Motor neuron (in vitro differentiated cells): ENCODE data around the gene EPHA6. TPM values are rescaled to one million over a fixed set of nuclear protein-coding genes. Genes with fewer than 3 reads are reported as not detected.

Experiments
- ATAC-seq, 8 experiments: fragments of 200-7000 bp; cut with Tn5 transposase; replicated peaks in 6 of 8; 2 replicates each; pipeline ENCODE4 v1.8.0; 2021; ENCODE audit warnings: mild to moderate bottlenecking in 8 of 8, moderate library complexity in 8 of 8
- H3K27ac ChIP-seq, 2 donors: fragments of 250-450 bp; sonication (Bioruptor Pico); 2 replicates each; pipeline ENCODE4 v1.9.0; 2021; ENCODE audit warnings: antibody characterized with exemption in 2 of 2, mild to moderate bottlenecking in 2 of 2, moderate library complexity in 1 of 2
- H3K4me1 ChIP-seq, 2 donors: fragments of 250-450 bp; sonication (Bioruptor Pico); replicated peaks in 1 of 2; 2 replicates each; pipeline ENCODE4 v1.6.1; 2021; ENCODE audit warnings: antibody characterized with exemption in 2 of 2, mild to moderate bottlenecking in 2 of 2, moderate library complexity in 1 of 2
- H3K4me3 ChIP-seq, 5 donors: fragments of 250-450 bp; sonication (Bioruptor Pico); 2 replicates each; pipeline ENCODE4 v1.9.0; 2021; ENCODE audit warnings: antibody characterized with exemption in 5 of 5, mild to moderate bottlenecking in 5 of 5, moderate library complexity in 4 of 5
- WGBS, 10 experiments: fragments of 450-650 bp; shearing (Covaris generic); methylation state at CpG; one replicate each; pipeline ENCODE4 v1.0.0; 2022; 5-methylcytosine and 5-hydroxymethylcytosine counted together
- in situ Hi-C, 9 experiments: fragments of 400-800 bp; cut with MboI; loops; one replicate each; pipeline ENCODE4 v1.15.0; 2021; ENCODE audit warnings: low sequenced_read_pairs in 9 of 9, low pct_unique_long_range_greater_than_20kb in 2 of 9; ENCODE audit not compliant: unreplicated experiment in 9 of 9
- total RNA-seq, 8 experiments: library from RNA; unstranded; fragments of 300-600 nt; gene quantifications; 2 replicates each; pipeline versions ENCODE4 v1.2.3 to v1.2.4, GENCODE V29; 2022

The EPHA6 gene
- total RNA-seq, 8 experiments from 2014 or later = 0.31 to 11.2 (median 5.6) TPM

DNA sequence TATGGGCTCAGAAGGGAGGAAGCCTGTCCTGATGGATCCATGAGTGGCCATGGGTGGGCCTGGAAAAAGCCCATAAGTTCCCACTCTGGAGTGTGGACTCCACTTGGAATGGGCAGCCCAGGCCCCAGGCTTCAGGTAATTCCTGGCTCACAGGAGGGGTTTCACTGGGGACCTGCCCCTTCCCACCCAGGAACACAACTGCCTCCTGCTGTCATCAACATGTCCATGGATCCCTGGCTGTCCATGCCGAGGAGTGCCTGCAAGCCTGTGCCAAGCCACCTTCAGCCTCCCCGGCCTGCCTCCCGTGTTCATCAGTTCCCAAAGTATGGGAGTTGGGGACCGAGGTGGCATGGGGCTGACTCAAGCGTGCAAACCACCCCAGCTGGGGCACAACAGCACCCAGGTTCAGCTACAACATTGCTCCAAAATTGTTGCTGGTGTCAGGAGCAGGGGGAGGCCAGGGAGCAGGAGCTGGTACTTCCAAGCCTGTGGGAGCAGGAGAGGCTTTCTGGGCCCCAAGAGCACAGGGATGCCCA lies 479.3 kb downstream of the EPHA6 start:
- H3K27ac ChIP-seq = no peak overlapping the region
- no peak for ATAC-seq
- H3K4me3 ChIP-seq = no peak overlapping the region
- WGBS, 10 experiments = 92% methylated on average over 2 of the region's 5 CpGs; no CpG with 5 or more reads in 9 of the 10 experiments
- H3K4me1 ChIP-seq = no peaks in the 10 kb centered on the region
- in situ Hi-C loops = no loop called here

DNA sequence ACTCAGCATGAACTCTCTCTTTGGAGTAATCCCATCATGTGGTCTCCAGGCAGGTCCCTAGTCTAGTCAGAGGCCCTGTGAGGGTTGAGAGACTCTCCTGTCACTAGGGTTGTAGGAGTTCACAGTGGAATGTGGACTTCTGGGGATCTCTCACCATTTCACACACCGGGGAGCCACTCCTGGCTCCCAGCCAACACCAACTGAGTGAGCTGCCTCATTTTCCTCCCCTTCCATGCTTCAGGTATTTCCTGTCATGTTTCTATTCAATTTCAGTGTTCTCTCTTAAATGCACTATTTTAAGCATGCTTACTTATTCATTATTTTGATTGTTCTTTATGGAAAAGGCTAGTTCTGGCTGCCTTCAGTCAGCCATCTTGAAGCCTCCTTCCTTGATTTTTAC lies 482.6 kb downstream of the EPHA6 start:
- H3K4me3 ChIP-seq = no peak overlapping the region
- no peak overlapping the region for H3K27ac ChIP-seq
- 10 to 80% (median 80%) methylated on average over 1 of the region's 1 CpG; no CpG with 5 or more reads in 7 of the 10 experiments for WGBS, 10 experiments
- no peak for ATAC-seq
- H3K4me1 ChIP-seq = no peaks in the 10 kb centered on the region
- in situ Hi-C loops = no loop called here

DNA sequence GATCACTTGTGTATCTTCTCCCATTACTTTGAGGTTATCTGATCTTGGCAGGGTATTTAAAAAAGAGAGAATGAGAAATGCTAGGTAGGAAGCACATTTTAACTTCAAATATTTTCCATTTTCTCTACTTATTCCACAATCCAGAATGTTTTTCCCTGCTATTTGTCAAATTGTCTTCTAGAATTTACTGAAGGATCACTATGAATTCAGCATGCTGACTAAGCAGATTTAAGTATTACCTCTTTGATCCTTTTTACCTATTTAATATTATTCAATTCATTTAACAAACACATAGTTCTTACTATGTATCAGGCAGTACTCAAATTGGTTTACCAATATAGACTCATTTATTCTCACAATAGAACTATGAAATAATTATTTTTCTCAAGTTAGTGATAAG lies 486.7 kb downstream of the EPHA6 start:
- no peak overlapping the region for H3K4me3 ChIP-seq
- no peak for ATAC-seq
- H3K4me1 ChIP-seq = no peaks in the 10 kb centered on the region
- in situ Hi-C loops = no loop called here
- H3K27ac ChIP-seq = no peak overlapping the region

DNA sequence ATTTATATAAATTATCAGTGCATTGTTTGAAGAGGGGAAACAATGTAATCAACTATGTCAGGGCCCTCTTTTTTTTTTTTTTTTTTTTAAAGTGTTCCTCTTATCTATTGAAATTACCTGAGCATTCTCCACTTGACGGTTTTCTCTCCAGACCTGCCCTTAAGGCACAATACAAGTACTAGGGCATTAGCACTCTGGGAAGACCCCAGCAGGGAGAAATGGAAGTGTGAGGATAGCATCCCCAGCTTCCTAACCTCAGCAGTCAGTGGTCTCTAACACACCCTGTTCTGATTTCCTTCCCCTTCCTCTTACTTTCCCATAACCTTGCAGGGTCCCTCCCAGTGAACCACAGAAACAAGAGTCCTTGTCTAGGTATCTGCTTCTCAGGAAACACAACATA lies 491.8 kb downstream of the EPHA6 start:
- in situ Hi-C loops = no loop called here
- no peak for ATAC-seq
- Histone ChIP-seq H3K4me1 (no peaks in the 10 kb centered on the region), H3K27ac (no peak overlapping the region), H3K4me3 (no peak overlapping the region)
- 10 to 100% (median 86%) methylated on average over 1 of the region's 1 CpG; no CpG with 5 or more reads in 3 of the 10 experiments for WGBS, 10 experiments

DNA sequence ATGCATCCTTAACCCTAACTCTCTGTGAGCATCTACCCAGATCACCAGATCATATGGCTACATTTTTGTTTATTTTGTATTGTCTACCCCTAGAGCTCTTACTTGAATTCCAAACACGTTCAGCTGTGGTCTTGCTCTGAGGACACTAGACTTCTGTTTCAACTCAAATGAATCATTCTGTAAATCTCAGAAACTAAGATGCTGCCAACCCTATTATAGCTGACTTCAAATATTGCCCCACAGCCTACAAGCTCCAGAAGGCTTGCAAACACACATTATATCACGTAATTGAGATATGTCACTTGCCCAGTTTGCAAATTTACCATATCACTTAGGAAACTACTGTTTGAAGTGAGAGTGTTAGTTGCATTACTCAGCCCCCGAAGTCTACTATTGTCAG lies 524.0 kb downstream of the EPHA6 start:
- Histone ChIP-seq H3K4me1 (no peaks in the 10 kb centered on the region), H3K4me3 (no peak overlapping the region), H3K27ac (no peak overlapping the region)
- WGBS, 10 experiments = 0 to 100% (median 74%) methylated on average over 1 to 3 of the region's 3 CpGs
- peak in 1 of 8 experiments; percentile 88 for ATAC-seq
- in situ Hi-C loops = no loop called here

DNA sequence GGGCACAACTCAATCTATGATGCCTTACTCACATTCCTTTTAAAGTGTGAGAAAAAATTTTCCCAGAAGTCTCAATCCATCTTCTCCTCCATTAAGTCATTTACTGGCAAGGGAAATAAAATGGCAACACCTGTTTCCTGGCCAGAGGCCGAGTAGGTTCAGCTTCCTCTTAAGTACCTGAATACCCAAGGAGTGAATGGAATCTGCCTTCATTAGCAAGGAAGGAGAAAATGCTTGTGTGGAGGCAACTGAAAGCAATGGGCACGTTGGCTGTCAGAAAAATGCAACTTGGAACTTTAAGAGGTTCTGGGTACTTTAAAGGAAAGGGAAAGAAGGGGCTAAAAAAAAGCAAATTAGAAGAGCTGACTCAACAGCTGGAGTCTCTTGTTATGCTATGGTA lies 526.5 kb downstream of the EPHA6 start:
- ATAC-seq = no peak
- H3K4me3 ChIP-seq = no peak overlapping the region
- in situ Hi-C loops = no loop called here
- 10 to 83% (median 65%) methylated on average over 2 of the region's 2 CpGs; no CpG with 5 or more reads in 3 of the 10 experiments for WGBS, 10 experiments
- H3K4me1 ChIP-seq = no peaks in the 10 kb centered on the region
- H3K27ac ChIP-seq = no peak overlapping the region

GRCh38 chr3:97347780-97348179 lies 533.4 kb downstream of the EPHA6 start:
- in situ Hi-C loops = no loop called here

GRCh38 chr3:97350971-97351370 lies 536.6 kb downstream of the EPHA6 start:
- Histone ChIP-seq H3K4me3 (no peak overlapping the region), H3K27ac (no peak overlapping the region), H3K4me1 (no peaks in the 10 kb centered on the region)
- WGBS, 10 experiments = 0 to 100% (median 76%) methylated on average over 1 to 3 of the region's 3 CpGs; no CpG with 5 or more reads in 1 of the 10 experiments
- in situ Hi-C loops = no loop called here
- no peak for ATAC-seq

More at GRCh38 chr3:97347780-97348179, 533.4 kb downstream of the EPHA6 start:
- Histone ChIP-seq H3K4me3 (no peak overlapping the region), H3K4me1 (no peaks in the 10 kb centered on the region), H3K27ac (no peak overlapping the region)
- 0 to 78% (median 44%) methylated on average over 1 of the region's 1 CpG; no CpG with 5 or more reads in 3 of the 10 experiments for WGBS, 10 experiments
- ATAC-seq = no peak

DNA sequence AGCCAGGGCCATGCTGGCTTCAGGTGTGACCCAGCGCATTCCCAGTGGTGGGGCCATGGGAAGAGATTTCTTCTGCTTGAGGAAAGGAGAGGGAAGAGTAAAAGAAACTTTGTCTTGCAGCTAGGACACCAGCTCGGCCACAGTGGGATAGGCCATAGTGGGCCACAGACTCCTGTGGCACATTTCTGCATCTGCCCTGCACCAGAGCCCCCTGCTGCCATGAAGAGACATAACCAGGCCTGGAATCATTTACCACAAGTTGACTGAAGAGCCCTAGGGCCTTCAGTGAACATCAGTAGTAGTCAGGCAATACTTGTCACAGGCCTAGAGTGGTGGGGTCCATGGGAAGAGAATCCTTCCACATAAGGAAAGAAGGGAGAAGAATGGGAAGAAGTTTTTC lies 538.8 kb downstream of the EPHA6 start:
- Histone ChIP-seq H3K4me1 (no peaks in the 10 kb centered on the region), H3K27ac (no peak overlapping the region), H3K4me3 (no peak overlapping the region)
- WGBS, 10 experiments = 0 to 100% (median 59%) methylated on average over 1 to 2 of the region's 2 CpGs; no CpG with 5 or more reads in 5 of the 10 experiments
- ATAC-seq = no peak
- in situ Hi-C loops = no loop called here

DNA sequence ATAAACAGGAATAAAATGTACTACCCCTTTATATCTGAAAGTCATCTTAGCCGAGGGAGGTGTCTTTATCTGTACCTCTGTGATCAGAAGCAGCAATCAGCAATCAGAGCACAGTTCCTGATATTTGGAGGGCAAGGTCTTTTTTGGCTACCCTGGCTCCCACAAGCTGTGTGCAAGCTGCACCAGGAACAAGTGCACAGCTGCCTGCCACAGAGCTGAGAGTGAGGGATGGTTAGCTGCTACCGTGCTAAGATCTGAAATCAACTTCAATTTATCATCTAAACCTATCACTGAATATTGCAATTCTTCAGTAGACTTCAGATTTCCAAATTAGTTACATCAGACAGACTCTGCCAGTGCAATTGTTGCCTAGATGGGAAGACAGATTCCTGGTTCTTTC lies 545.6 kb downstream of the EPHA6 start:
- Histone ChIP-seq H3K4me1 (peaks cover 0 to 5% of the 10 kb centered on the region in 2 donors), H3K4me3 (no peak overlapping the region), H3K27ac (no peak overlapping the region)
- in situ Hi-C loops = no loop called here
- peak in 4 of 8 experiments; percentile 23 to 66 (median 32) for ATAC-seq
- 0 to 100% (median 50%) methylated on average over 1 to 2 of the region's 2 CpGs; no CpG with 5 or more reads in 2 of the 10 experiments for WGBS, 10 experiments

- Histone ChIP-seq H3K27ac (no peak overlapping the region), H3K4me3 (no peak overlapping the region), H3K4me1 (peaks cover 0 to 5% of the 10 kb centered on the region in 2 donors)
- ATAC-seq = no peak
- 6 to 83% (median 67%) methylated on average over 1 to 3 of the region's 3 CpGs for WGBS, 10 experiments
- in situ Hi-C loops = no loop called here
Observed at GRCh38 chr3:97360804-97361203, 546.4 kb downstream of the EPHA6 start.

DNA sequence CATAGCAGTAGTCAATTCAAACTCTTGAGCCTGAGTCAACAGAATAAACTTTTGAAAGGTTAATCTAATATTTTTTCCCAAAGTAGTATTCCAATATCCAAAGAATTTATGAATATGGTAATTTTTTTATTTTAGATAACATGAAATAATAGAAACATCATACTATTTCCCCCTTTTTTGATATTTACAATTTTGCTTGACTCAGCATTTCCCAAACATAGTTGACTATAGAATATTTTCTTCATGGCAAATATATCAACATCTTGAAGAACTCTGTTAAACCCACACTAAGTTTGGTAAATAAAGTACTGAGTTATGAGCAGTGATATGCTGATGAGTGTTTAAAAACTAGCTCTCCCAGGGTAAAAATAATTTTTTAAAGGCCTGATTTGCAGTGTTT lies 570.2 kb downstream of the EPHA6 start:
- H3K4me1 ChIP-seq = no peaks in the 10 kb centered on the region
- no peak overlapping the region for H3K4me3 ChIP-seq
- ATAC-seq = no peak
- no peak overlapping the region for H3K27ac ChIP-seq
- in situ Hi-C loops = no loop called here

DNA sequence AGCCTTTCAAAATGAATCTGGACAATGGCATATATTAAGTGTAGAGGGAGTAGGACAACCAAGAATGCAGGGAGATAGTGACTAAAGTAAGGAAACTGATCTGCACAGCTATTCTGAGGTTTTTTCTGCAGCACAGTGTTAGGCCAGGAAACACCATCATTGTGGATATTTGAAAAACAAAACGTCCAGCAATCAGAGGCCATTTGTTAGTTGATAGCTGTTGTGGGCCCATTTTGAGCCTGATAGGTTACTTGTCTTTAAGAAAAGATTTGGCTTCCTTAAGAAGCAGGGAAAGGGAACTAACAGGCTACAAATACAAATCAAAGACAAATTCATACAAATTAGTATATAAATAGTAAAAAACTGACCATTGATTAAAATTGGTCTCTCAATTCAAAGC lies 574.4 kb downstream of the EPHA6 start:
- Histone ChIP-seq H3K27ac (no peak overlapping the region), H3K4me3 (no peak overlapping the region), H3K4me1 (no peaks in the 10 kb centered on the region)
- 0 to 71% (median 6%) methylated on average over 1 of the region's 1 CpG; no CpG with 5 or more reads in 2 of the 10 experiments for WGBS, 10 experiments
- no peak for ATAC-seq
- in situ Hi-C loops = no loop called here

DNA sequence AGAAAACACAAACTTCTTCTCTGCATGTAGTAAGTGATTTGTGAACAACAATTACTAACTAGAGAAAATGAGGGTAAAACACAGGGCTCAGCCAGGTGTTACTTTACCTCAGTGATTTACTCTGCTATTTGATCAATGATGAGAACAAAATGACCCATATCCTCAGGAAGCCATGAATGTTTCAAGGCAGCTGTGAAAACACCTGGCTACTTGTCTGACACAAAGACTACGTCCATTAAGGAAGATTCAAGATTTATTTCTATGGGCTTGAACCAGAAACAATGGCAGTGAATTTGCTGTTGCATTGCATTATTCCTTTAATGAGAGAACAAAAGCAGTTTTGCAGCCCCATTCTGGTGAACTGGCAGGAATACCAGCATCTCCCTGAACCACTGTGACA lies 575.5 kb downstream of the EPHA6 start:
- Histone ChIP-seq H3K4me1 (no peaks in the 10 kb centered on the region), H3K4me3 (no peak overlapping the region), H3K27ac (no peak overlapping the region)
- WGBS, 10 experiments = 0 to 80% (median 62%) methylated on average over 1 of the region's 1 CpG; no CpG with 5 or more reads in 4 of the 10 experiments
- ATAC-seq = peak in 1 of 8 experiments; percentile 18
- in situ Hi-C loops = no loop called here
